NCI-H2196 treated with DMSO at 0.1 percent for 48 hours (cell line): Measurements from ENCODE around the gene KDELR3.

Source experiments
- DNase-seq: peaks from one replicate; lab custom pipeline; 2025; ENCODE audit not compliant: unreplicated experiment; lab: John Stamatoyannopoulos, UW

KDELR3 gene

GRCh38 chr22:38481162-38481870 lies 13.4 kb downstream of the KDELR3 start:
- no peak for DNase-seq

GRCh38 chr22:38481871-38482332 lies 14.0 kb downstream of the KDELR3 start:
- no peak for DNase-seq

DNA sequence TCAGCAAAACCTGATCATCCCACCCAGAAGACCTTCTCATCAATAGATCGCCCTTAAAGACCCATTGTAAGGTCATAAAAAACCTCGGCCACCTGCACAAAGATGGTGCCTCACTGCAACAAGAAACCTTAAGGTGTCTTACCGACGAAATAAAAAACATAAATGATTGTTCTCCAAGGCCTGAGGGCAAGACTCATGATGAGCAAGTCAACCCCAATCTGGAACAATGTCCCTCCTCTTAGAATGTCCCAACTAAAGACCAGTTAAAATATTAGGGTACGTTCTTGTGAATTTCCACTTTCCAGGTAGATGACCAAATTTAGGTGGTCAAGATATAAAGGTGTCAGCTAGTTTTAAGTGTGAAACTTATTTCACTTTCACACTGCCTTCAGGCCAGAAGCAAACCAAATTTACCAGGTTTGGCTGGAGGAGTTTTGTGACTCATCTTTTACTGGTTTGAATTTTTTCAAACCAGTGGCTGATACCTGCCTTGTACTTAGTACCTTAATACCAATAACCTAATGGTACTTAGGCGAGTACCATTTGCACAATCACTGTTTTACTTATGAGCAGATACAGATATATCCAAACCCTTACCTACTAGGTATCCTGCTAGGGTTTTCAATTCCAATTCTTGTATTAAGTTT lies 14.9 kb downstream of the KDELR3 start:
- DNase-seq: no peak

DNA sequence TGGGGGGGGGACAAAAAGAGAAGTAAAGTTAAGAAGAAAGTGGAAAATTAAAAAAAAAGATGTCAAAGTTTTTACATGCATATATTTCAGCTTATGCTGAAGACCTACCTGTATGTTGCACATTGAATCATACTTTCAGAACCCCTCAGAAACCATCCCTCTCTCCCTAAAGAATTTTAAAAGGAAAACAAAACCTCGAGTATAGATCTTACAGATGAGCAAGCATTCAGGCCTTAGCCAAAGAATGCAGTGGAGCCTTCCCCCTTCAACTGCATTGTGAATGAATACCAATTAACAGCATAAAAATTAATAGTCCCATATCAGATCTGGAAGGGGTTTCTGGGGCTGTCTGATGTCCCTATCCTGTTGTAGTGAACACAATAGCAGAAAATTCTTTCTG lies 16.3 kb downstream of the KDELR3 start:
- no peak for DNase-seq

- no peak for DNase-seq
These were observed 17.9 kb downstream of the KDELR3 start for GRCh38 chr22:38485783-38486182.

- no peak for DNase-seq
These were observed 20.1 kb downstream of the KDELR3 start for GRCh38 chr22:38487946-38488345.

- DNase-seq: no peak
These were observed 21.2 kb downstream of the KDELR3 start for GRCh38 chr22:38489142-38489541.

DNA sequence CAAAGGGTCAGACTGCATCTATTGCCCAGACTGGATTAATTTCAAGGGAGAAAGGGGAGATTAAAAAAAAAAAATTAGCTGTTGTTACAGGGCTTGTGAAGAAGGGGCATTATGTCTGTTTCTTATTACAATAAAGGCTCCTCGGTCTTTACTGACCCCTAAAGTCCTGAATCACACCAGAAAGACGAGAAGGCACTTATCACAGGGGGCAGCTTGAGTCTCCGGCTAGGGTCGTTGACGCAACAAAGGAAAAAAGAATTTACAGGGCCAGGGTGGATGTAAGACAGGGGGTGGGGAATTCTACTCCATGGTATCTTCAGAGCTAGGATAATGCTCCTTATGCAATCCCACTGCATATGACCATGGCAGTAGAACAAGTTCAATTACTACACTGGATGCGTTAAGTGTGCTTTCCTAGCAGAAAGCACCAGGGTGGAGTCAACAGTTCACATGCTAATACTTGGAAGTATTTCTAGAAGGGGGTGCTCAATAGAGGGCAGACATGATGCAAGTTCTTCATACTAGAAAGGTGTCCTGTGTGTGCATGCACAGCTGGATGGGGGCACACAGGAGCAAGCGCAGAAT lies 21.8 kb downstream of the KDELR3 start:
- no peak for DNase-seq

- no peak for DNase-seq
These were observed 22.6 kb downstream of the KDELR3 start for GRCh38 chr22:38490475-38490874.

GRCh38 chr22:38490915-38491314 lies 23.0 kb downstream of the KDELR3 start:
- DNase-seq: no peak

- DNase-seq: no peak
These were observed 23.9 kb downstream of the KDELR3 start for GRCh38 chr22:38491707-38492348.

DNA sequence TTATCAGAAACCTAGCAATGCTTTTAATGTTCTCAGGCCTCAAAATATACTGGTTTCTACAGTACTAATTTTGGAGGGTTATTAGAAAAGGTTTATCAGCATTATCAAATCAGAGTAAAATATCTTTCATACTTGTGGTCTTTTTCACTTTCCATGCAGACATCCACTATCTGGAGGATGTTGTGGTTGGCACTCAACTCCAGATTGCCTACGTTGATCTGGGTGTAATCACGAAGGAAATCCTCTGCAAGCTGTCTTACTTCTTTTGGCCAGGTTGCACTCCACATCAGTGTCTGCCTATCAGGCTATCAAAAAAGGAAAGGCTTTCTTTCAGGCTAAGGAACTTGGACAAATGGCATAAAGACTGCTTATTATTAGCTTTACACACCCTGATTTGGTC lies 26.6 kb downstream of the KDELR3 start:
- DNase-seq: no peak

DNA sequence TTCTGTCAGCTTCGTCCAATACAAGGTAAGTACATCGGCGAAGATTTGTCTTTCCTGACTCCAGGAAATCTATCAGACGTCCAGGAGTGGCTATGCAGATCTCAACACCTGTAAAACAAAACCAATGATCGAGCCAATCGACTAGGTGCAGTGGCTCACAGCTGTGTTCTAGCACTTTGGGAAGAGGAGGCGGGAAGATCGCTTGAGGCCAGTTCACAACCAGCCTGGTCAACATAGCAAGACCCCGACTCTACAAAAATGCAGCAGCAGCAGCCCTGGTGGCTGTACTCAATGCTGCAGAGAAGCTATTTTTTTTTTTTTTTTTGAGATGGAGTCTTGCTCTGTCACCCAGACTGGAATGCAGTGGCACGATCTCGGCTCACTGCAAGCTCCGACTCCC lies 27.0 kb downstream of the KDELR3 start:
- DNase-seq: no peak

GRCh38 chr22:38497869-38498268 lies 30.0 kb downstream of the KDELR3 start:
- no peak for DNase-seq

- DNase-seq: no peak
These were observed 34.1 kb downstream of the KDELR3 start for GRCh38 chr22:38501797-38502672.

- DNase-seq: no peak
These were observed 35.1 kb downstream of the KDELR3 start for GRCh38 chr22:38503021-38503420.

GRCh38 chr22:38504731-38505540 lies 37.0 kb downstream of the KDELR3 start:
- DNase-seq: no peak

DNA sequence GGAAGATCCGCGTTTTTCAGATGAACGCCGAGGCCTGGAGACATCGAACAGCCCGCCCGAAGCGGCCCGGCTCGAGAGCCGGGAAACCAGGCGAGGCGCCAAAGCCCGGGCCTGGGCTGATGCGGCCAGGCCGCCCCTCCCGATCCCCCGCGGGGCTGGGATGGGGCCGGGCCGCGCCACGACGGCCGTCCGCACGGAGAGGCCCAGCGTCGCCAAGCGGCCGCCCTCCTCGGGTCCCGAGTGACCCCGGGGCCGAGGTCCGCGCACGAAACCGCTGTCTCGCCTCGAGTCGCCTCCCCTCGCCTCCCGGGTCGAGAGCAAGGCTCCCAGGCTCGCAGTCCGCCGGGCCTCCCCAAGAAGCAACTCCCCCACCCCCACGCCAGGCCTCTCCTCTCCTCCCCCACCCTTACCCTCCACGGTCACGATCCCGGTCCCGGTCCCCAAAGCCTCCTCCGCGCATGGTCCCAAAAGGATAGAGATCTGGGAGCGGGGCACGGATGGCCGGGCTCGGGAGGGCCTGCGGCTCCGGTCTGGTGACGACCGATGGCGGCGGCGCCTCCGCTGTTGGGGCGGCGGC lies 37.7 kb downstream of the KDELR3 start:
- no peak for DNase-seq

DNA sequence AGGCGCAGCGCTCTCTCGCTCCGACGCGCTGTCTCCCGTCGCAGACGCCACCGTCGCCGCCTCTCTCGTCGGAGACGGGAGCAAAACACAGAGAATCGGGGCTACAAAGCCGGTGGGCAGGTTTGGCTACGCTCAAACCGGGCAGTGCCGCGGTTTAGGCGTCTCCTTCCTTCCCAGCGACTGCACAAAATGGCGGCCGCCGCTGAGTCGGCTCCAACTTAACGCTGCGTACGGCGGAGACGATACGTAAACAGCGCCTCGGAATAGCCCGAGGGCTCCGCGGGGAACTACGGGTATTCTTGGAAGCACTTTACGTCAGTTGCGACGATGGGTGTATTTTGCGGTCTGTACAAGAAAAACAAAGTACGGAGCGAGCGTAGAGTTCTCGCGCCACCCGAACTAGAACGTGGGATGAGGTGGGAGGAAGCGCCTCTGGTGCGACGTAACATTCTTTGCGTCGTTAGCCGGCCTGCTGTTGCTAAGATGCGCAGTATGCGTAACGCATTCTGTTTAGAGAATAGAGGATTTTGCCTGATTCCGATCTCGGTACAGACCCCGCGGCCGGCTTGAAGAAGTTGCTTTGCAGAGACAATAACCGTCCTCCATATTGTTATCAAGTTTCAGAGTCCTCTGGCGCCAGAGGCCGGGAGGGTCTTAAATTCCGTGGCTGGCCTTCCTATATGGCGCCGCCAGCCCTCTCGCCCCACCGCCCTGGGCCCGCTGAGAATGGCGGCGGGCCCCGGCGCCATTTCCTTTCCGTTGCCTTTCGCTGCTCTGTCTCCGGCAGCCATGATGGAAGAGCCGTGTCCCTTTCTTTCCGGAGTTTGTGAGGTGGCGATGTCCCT lies 38.4 kb downstream of the KDELR3 start, which contains the start of gene DDX17:
DDX17 (minus strand) TSS at position 194 of the 845 bp plus-strand sequence.
- DNase-seq: peak; percentile 74
